Retinal pigment epithelial cell (primary cell): Measurements from ENCODE around the gene CCNC.

Experiments
- DNase-seq: peaks from one replicate; pipeline ENCODE4 v3.0.0-alpha.2; 2010; ENCODE audit warnings: low read depth
- H3K4me3 ChIP-seq: 2 replicates; pipeline ENCODE4 v1.5.1; 2011; ENCODE audit warnings: mild to moderate bottlenecking, low read length, control low read depth, moderate library complexity
- CTCF ChIP-seq: conservative IDR thresholded peaks from 2 replicates; pipeline ENCODE4 v1.5.1; 2011; ENCODE audit warnings: low read depth, low read length, control low read depth, inconsistent platforms

CCNC gene

GRCh38 chr6:99611148-99611547 lies 42.7 kb upstream of the CCNC start:
- H3K4me3 ChIP-seq = no peak overlapping the region
- no peak for TF ChIP-seq CTCF
- DNase-seq = no peak

- no peak overlapping the region for H3K4me3 ChIP-seq
- DNase-seq = no peak
- TF ChIP-seq CTCF = no peak
These were observed 41.5 kb upstream of the CCNC start for GRCh38 chr6:99609905-99610489.

- no peak for DNase-seq
These were observed 40.5 kb upstream of the CCNC start for GRCh38 chr6:99608886-99609482.

GRCh38 chr6:99608059-99608885 lies 39.8 kb upstream of the CCNC start:
- no peak for TF ChIP-seq CTCF
- H3K4me3 ChIP-seq = no peak overlapping the region
- no peak for DNase-seq

More at GRCh38 chr6:99608886-99609482, 40.5 kb upstream of the CCNC start:
- no peak for TF ChIP-seq CTCF
- no peak overlapping the region for H3K4me3 ChIP-seq

GRCh38 chr6:99607416-99608036 lies 39.1 kb upstream of the CCNC start:
- no peak overlapping the region for H3K4me3 ChIP-seq
- DNase-seq = no peak
- TF ChIP-seq CTCF = no peak

DNA sequence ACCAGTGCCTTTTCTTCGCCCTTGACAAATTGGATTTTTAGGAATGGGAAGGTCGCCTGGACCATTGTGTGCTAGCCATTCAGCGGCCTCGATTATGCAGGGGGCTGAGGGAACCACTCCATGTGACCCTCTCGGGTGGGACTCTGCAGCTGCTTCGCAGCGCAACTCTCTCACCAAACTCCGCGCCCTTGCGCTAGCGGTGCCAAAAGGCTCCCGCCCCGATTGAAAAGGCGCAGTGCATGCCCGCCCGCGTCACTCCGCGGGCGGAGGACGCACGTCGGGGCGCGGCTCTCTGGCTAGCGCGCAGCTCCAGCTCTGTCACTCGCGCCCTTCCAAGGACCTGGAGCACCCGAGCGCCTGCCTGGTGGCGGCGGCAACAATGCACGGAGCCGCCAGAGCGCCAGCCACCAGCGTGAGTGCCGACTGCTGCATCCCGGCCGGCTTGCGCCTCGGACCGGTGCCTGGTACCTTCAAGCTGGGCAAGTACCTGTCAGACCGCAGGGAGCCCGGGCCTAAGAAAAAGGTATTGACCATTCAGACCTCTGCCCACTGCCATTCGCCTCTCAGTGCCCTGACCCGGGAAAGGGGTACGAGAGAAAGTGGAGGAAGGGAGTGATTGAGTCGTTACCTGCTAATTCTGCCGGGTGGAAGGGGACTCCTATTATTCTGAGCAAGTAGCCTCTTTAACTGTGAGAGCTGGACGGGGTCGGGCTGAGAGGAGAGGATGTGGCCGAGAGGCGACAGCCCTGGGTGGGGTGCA lies 38.4 kb upstream of the CCNC start, which contains the start of gene PRDM13:
Gene PRDM13 (plus strand): TSS at position 178 of the 760 bp plus-strand sequence. CDS start 202 bp downstream, at position 380.
- TF ChIP-seq CTCF = no peak
- DNase-seq = no peak
- no peak within 1 kb of the TSS for H3K4me3 ChIP-seq
